ENCODE results near the gene BRAT1.

DNA sequence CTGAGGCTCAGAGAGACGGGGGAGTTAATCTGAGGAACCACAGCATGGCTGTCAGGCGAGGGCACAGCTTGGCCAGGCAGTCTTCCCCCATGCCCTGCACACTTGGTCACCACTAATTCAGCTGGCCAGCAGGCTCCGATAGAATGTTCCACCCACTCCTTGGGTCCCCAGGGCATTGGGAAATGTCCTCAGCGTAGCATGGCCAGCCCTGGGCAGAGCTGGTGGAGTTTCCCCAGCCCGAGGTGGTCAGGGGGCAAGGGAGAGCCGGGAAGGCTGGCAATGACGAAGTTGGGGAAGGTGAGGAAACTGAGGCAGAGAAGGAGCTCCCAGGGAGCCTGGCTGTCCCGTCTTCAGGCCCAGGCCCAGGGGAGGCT, 67.1 kb downstream of the BRAT1 start:
- TF ChIP-seq, protein P1, sequence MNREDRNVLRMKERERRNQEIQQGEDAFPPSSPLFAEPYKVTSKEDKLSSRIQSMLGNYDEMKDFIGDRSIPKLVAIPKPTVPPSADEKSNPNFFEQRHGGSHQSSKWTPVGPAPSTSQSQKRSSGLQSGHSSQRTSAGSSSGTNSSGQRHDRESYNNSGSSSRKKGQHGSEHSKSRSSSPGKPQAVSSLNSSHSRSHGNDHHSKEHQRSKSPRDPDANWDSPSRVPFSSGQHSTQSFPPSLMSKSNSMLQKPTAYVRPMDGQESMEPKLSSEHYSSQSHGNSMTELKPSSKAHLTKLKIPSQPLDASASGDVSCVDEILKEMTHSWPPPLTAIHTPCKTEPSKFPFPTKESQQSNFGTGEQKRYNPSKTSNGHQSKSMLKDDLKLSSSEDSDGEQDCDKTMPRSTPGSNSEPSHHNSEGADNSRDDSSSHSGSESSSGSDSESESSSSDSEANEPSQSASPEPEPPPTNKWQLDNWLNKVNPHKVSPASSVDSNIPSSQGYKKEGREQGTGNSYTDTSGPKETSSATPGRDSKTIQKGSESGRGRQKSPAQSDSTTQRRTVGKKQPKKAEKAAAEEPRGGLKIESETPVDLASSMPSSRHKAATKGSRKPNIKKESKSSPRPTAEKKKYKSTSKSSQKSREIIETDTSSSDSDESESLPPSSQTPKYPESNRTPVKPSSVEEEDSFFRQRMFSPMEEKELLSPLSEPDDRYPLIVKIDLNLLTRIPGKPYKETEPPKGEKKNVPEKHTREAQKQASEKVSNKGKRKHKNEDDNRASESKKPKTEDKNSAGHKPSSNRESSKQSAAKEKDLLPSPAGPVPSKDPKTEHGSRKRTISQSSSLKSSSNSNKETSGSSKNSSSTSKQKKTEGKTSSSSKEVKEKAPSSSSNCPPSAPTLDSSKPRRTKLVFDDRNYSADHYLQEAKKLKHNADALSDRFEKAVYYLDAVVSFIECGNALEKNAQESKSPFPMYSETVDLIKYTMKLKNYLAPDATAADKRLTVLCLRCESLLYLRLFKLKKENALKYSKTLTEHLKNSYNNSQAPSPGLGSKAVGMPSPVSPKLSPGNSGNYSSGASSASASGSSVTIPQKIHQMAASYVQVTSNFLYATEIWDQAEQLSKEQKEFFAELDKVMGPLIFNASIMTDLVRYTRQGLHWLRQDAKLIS (CRISPR knock-in tag; IDR thresholded peaks at IDR 0.05; ENCODE audit: borderline replicate concordance) = no peak
- TF ChIP-seq, protein P2, sequence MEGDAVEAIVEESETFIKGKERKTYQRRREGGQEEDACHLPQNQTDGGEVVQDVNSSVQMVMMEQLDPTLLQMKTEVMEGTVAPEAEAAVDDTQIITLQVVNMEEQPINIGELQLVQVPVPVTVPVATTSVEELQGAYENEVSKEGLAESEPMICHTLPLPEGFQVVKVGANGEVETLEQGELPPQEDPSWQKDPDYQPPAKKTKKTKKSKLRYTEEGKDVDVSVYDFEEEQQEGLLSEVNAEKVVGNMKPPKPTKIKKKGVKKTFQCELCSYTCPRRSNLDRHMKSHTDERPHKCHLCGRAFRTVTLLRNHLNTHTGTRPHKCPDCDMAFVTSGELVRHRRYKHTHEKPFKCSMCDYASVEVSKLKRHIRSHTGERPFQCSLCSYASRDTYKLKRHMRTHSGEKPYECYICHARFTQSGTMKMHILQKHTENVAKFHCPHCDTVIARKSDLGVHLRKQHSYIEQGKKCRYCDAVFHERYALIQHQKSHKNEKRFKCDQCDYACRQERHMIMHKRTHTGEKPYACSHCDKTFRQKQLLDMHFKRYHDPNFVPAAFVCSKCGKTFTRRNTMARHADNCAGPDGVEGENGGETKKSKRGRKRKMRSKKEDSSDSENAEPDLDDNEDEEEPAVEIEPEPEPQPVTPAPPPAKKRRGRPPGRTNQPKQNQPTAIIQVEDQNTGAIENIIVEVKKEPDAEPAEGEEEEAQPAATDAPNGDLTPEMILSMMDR (IDR thresholded peaks at IDR 0.05) = no peak
- TF ChIP-seq, protein P3, sequence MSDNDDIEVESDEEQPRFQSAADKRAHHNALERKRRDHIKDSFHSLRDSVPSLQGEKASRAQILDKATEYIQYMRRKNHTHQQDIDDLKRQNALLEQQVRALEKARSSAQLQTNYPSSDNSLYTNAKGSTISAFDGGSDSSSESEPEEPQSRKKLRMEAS (CRISPR knock-in tag; IDR thresholded peaks at IDR 0.05) = no peak
- TF ChIP-seq TCF7 (CRISPR knock-in tag; IDR thresholded peaks at IDR 0.05; ENCODE audit: low read depth) = no peak
- TF ChIP-seq, protein P4, sequence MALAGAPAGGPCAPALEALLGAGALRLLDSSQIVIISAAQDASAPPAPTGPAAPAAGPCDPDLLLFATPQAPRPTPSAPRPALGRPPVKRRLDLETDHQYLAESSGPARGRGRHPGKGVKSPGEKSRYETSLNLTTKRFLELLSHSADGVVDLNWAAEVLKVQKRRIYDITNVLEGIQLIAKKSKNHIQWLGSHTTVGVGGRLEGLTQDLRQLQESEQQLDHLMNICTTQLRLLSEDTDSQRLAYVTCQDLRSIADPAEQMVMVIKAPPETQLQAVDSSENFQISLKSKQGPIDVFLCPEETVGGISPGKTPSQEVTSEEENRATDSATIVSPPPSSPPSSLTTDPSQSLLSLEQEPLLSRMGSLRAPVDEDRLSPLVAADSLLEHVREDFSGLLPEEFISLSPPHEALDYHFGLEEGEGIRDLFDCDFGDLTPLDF (CRISPR knock-in tag; IDR thresholded peaks at IDR 0.05) = no peak
- TF ChIP-seq ZBTB21 (CRISPR knock-in tag; IDR thresholded peaks at IDR 0.05; ENCODE audit: borderline replicate concordance) = no peak
- TF ChIP-seq, protein P5, sequence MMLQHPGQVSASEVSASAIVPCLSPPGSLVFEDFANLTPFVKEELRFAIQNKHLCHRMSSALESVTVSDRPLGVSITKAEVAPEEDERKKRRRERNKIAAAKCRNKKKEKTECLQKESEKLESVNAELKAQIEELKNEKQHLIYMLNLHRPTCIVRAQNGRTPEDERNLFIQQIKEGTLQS (CRISPR knock-in tag; conservative IDR thresholded peaks at IDR 0.05) = no peak
- no peak for TF ChIP-seq TP53 (CRISPR knock-in tag; IDR thresholded peaks at IDR 0.05)
- no peak for TF ChIP-seq FOXP1 (CRISPR knock-in tag; IDR thresholded peaks at IDR 0.05; ENCODE audit: borderline replicate concordance)
- TF ChIP-seq FOXJ3 (CRISPR knock-in tag; IDR thresholded peaks at IDR 0.05; ENCODE audit: borderline replicate concordance) = no peak
- no peak for TF ChIP-seq NFE2L1 (CRISPR knock-in tag; IDR thresholded peaks at IDR 0.05)
- TF ChIP-seq ZNF138 (CRISPR knock-in tag; conservative IDR thresholded peaks at IDR 0.05) = no peak
- no peak for TF ChIP-seq SMAD4 (CRISPR knock-in tag; IDR thresholded peaks at IDR 0.05)
- no peak for TF ChIP-seq JUN (CRISPR knock-in tag; IDR thresholded peaks at IDR 0.05)

Measured in WTC11 (cell line).